ENCODE data around the gene CEP131.
A peak's percentile ranks its signal among the peaks of the same experiment; 100 is the strongest.
"Not testable (repeated sequence)": the region's sequence is repeated elsewhere in the genome, so short reads cannot be mapped to it uniquely, and the experiment has no call there.

The CEP131 gene

GRCh38 chr17:81154961-81155360 lies 67.8 kb downstream of the CEP131 start:
- no peak overlapping the region for H3K4me3 ChIP-seq (ENCODE audit: control insufficient read depth, low read depth, low read length)
- DNase-seq (ENCODE audit: low read depth) = no peak
- TF ChIP-seq CTCF (conservative IDR thresholded peaks at IDR 0.05; ENCODE audit: control insufficient read depth, insufficient read depth, low read depth, low read length) = no peak

GRCh38 chr17:81154016-81154415 lies 68.7 kb downstream of the CEP131 start:
- H3K4me3 ChIP-seq (ENCODE audit: control insufficient read depth, low read depth, low read length); DNase-seq (ENCODE audit: low read depth): not testable (repeated sequence)

DNA sequence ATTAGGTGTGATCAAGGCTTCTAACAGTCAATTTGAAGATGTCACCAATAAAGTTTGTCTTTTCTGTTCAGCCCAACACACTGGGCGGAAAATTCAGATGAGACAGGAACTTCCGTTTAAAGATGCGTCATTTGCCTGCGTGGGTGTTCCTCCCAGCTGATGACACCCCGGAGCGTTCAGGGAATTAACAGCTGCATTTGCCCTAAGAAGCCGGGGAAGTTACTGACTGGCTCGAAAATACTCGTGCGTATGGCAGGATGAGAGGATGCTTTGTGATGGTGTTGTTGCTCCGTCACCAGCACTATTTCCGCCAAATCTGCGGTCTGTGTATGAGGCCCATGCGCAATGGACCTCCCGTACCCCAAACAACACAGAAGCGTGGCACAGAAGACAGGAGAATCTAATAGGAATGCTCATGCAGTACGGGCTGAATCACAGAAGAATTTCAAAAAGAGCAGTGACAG lies 69.4 kb downstream of the CEP131 start:
- H3K4me3 ChIP-seq (ENCODE audit: control insufficient read depth, low read depth, low read length) = no peak overlapping the region
- no peak for TF ChIP-seq CTCF (conservative IDR thresholded peaks at IDR 0.05; ENCODE audit: control insufficient read depth, insufficient read depth, low read depth, low read length)
- DNase-seq (ENCODE audit: low read depth) = peak; percentile 92

DNA sequence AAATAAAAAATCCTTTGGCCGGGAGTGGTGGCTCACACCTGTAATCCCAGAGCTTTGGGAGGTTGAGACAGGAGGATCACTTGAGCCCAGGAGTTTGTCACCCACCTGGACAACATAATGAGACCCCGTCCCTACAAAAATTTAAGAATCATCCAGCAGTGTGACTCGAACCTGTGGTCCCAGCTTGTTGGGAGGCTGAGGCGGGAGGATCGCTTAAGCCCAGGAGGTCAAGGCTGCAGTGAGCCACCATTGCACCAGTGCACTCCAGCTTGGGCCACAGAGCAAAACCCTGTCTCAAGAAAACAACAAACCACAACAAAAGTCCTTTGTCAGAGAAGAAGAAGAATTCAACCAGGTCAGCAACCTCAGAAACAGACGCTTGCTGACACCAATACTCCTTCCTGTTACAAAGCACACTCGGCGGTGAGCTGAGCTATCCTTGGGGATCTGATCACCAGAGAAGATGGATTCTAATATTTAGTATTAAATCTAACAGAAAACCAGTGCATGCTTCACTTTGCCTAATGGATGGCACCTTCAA lies 70.4 kb downstream of the CEP131 start:
- no peak overlapping the region for H3K4me3 ChIP-seq (ENCODE audit: control insufficient read depth, low read depth, low read length)
- TF ChIP-seq CTCF (conservative IDR thresholded peaks at IDR 0.05; ENCODE audit: control insufficient read depth, insufficient read depth, low read depth, low read length) = no peak
- DNase-seq (ENCODE audit: low read depth) = no peak

GRCh38 chr17:81151278-81151677 lies 71.5 kb downstream of the CEP131 start:
- no peak for DNase-seq (ENCODE audit: low read depth)
- no peak overlapping the region for H3K4me3 ChIP-seq (ENCODE audit: control insufficient read depth, low read depth, low read length)
- TF ChIP-seq CTCF (conservative IDR thresholded peaks at IDR 0.05; ENCODE audit: control insufficient read depth, insufficient read depth, low read depth, low read length) = no peak

GRCh38 chr17:81150377-81151077 lies 72.2 kb downstream of the CEP131 start:
- TF ChIP-seq CTCF (conservative IDR thresholded peaks at IDR 0.05; ENCODE audit: control insufficient read depth, insufficient read depth, low read depth, low read length) = no peak
- H3K4me3 ChIP-seq (ENCODE audit: control insufficient read depth, low read depth, low read length) = no peak overlapping the region
- no peak for DNase-seq (ENCODE audit: low read depth)

GRCh38 chr17:81148986-81149533 lies 73.7 kb downstream of the CEP131 start:
- no peak overlapping the region for H3K4me3 ChIP-seq (ENCODE audit: control insufficient read depth, low read depth, low read length)
- no peak for DNase-seq (ENCODE audit: low read depth)
- TF ChIP-seq CTCF (conservative IDR thresholded peaks at IDR 0.05; ENCODE audit: control insufficient read depth, insufficient read depth, low read depth, low read length) = no peak

All from fibroblast of mammary gland (primary cell).